Urinary bladder (tissue), 4 donors: Measurements from ENCODE around the gene ACTL7B. TPM values are rescaled to one million over a fixed set of nuclear protein-coding genes. Genes with fewer than 3 reads are reported as not detected.
"Not testable (repeated sequence)": the region's sequence is repeated elsewhere in the genome, so short reads cannot be mapped to it uniquely, and the experiment has no call there.

Experiments
- DNase-seq: peaks from one replicate; pipeline ENCODE4 v3.0.0-alpha.2; 2015; ENCODE audit errors: extremely low spot score
- H3K27ac ChIP-seq: one replicate; pipeline ENCODE4 v1.5.1; 2013; ENCODE audit warnings: low read depth, mild to moderate bottlenecking, moderate library complexity
- H3K36me3 ChIP-seq: one replicate; pipeline ENCODE4 v1.6.1; 2013; ENCODE audit warnings: mild to moderate bottlenecking, moderate library complexity; ENCODE audit not compliant: insufficient read depth
- H3K4me1 ChIP-seq: one replicate; pipeline ENCODE4 v1.6.1; 2013; ENCODE audit warnings: mild to moderate bottlenecking, moderate library complexity; ENCODE audit not compliant: insufficient read depth
- H3K4me3 ChIP-seq: one replicate; pipeline ENCODE4 v1.5.1; 2013; ENCODE audit warnings: low read depth, low read length
- WGBS: extraction: QIAGEN DNeasy Blood & Tissue Kit; methylation state at CpG from one replicate; pipeline ENCODE4 v1.1.7; 2013; 5-methylcytosine and 5-hydroxymethylcytosine counted together
- polyA plus RNA-seq: library from polyadenylated mRNA; stranded (reverse); fragments of 200-250 nt; gene quantifications from one replicate; pipeline ENCODE4 v1.2.3, GENCODE V29; 2013
- total RNA-seq: library from RNA; depleted of rRNA; stranded (reverse); fragments of >200 nt; gene quantifications from one replicate; pipeline ENCODE4 v1.2.3, GENCODE V29; 2014
- donor health status: healthy with polysubstance abuse.
- donor health status: healthy.

The ACTL7B gene
- total and polyA plus RNA-seq, 2 donors = not detected

- H3K4me1 ChIP-seq = no peaks in the 10 kb centered on the region
- no peak overlapping the region for H3K27ac ChIP-seq
- H3K36me3 ChIP-seq = no peaks in the 10 kb centered on the region
- H3K4me3 ChIP-seq = no peak overlapping the region
- 85% methylated on average over 3 of the region's 3 CpGs for WGBS
- DNase-seq = no peak
These were observed 8.1 kb upstream of the ACTL7B start for GRCh38 chr9:108863891-108864290.

GRCh38 chr9:108861997-108862396, 6.2 kb upstream of the ACTL7B start, which contains the start of gene ACTL7A:
ACTL7A (plus strand) TSS chr9:108862266; CDS start chr9:108862323, 57 bp downstream.
- WGBS = 98% methylated on average over 3 of the region's 3 CpGs
- no peak for DNase-seq
- no peak within 1 kb of the TSS for H3K27ac ChIP-seq
- no peaks in the 10 kb centered on the region for H3K4me1 ChIP-seq
- H3K36me3 ChIP-seq = no peaks in the 10 kb centered on the region
- no peak within 1 kb of the TSS for H3K4me3 ChIP-seq

GRCh38 chr9:108861464-108861863, 5.7 kb upstream of the ACTL7B start:
- WGBS = 75% methylated on average over 7 of the region's 7 CpGs
- no peak overlapping the region for H3K4me3 ChIP-seq
- H3K36me3 ChIP-seq = no peaks in the 10 kb centered on the region
- no peak overlapping the region for H3K27ac ChIP-seq
- H3K4me1 ChIP-seq = no peaks in the 10 kb centered on the region
- DNase-seq = no peak

- Histone ChIP-seq H3K4me3 (no peak overlapping the region), H3K27ac (no peak overlapping the region), H3K36me3 (no peaks in the 10 kb centered on the region), H3K4me1 (no peaks in the 10 kb centered on the region)
- no peak for DNase-seq
- 95% methylated on average over 2 of the region's 2 CpGs for WGBS
These were observed 5.0 kb upstream of the ACTL7B start for GRCh38 chr9:108860764-108861163.

DNA sequence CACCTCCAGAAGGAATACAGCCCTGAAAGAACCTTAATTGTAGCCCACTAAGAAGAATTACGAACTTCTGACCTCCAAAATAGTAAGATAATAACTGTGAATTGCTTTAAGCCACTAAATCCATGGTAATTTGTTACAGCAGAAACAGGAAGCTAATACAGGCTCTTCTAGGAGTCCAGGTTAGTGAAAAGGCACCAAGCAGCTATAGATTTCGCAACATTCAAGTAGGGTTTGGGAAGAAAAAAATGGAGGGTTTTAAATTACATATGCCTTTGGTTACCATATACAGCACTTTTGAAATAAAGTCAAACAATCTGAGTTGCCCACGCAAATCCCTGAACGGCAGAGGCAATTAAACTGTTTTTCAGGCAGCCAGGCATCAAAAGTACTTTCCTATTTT, 4.6 kb upstream of the ACTL7B start:
- Histone ChIP-seq H3K27ac (no peak overlapping the region), H3K4me1 (no peaks in the 10 kb centered on the region), H3K36me3 (no peaks in the 10 kb centered on the region), H3K4me3 (no peak overlapping the region)
- 86% methylated on average over 4 of the region's 4 CpGs for WGBS
- no peak for DNase-seq

- DNase-seq = no peak
- H3K27ac ChIP-seq = no peak overlapping the region
- no peaks in the 10 kb centered on the region for H3K36me3 ChIP-seq
- no peak overlapping the region for H3K4me3 ChIP-seq
- WGBS = 74% methylated on average over 3 of the region's 3 CpGs
- H3K4me1 ChIP-seq = no peaks in the 10 kb centered on the region
These were observed 3.8 kb upstream of the ACTL7B start for GRCh38 chr9:108859459-108860114.

DNA sequence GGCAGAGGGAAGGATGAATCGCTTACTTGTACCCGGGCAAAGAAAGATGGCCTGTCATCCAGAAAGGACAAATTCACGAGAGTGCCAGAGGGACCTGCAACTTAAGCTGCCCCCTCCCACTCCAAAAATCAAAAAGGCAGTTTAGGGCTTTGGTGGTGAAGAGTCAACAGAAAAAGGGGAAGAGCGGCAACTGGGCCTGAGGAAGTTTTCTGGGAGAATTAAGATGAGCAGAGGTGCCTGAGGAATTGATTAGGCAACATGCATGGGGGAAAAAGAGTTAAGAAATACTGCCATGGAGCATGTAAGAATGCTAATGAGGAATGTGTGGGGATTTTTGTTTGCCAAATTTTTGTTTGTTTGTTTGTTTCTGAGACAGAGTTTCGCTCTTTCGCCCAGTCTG, 1.8 kb upstream of the ACTL7B start:
- H3K27ac ChIP-seq = no peak overlapping the region
- no peak overlapping the region for H3K4me3 ChIP-seq
- 91% methylated on average over 6 of the region's 6 CpGs for WGBS
- DNase-seq = no peak
- H3K4me1 ChIP-seq = no peaks in the 10 kb centered on the region
- no peaks in the 10 kb centered on the region for H3K36me3 ChIP-seq

- DNase-seq = no peak
- Histone ChIP-seq H3K36me3 (no peaks in the 10 kb centered on the region), H3K27ac (no peak overlapping the region), H3K4me1 (no peaks in the 10 kb centered on the region), H3K4me3 (no peak overlapping the region)
- WGBS = 98% methylated on average over 25 of the region's 25 CpGs
These were observed 278 bp downstream of the ACTL7B start for GRCh38 chr9:108855529-108855886.

GRCh38 chr9:108854641-108855528, 901 bp downstream of the ACTL7B start:
- 85% methylated on average over 59 of the region's 59 CpGs for WGBS
- Histone ChIP-seq H3K4me3 (no peak overlapping the region), H3K4me1 (no peaks in the 10 kb centered on the region), H3K36me3 (no peaks in the 10 kb centered on the region), H3K27ac (no peak overlapping the region)
- DNase-seq = no peak

DNA sequence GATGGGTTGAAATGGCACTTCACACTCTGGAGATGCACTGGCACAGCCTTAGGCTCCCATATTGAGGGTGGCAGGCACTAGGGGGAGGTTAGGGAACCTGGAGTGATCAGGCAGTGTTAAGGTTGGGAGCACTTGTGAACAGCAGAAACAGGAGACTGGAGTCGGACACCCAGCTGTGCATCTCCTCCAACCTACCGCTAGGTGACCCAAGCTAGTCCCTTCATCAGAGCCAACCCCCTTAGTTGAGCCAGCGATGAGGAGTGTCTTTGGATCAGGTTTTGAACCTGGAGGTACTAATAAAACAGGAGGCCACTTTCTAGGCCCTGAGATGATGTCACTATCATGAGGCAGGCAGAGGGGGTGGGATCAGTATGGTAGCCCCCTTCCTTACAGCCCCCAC, 1.7 kb downstream of the ACTL7B start:
- H3K4me3 ChIP-seq = no peak overlapping the region
- H3K4me1 ChIP-seq = no peaks in the 10 kb centered on the region
- DNase-seq = no peak
- H3K36me3 ChIP-seq = no peaks in the 10 kb centered on the region
- H3K27ac ChIP-seq = no peak overlapping the region
- WGBS = 95% methylated on average over 3 of the region's 3 CpGs

DNA sequence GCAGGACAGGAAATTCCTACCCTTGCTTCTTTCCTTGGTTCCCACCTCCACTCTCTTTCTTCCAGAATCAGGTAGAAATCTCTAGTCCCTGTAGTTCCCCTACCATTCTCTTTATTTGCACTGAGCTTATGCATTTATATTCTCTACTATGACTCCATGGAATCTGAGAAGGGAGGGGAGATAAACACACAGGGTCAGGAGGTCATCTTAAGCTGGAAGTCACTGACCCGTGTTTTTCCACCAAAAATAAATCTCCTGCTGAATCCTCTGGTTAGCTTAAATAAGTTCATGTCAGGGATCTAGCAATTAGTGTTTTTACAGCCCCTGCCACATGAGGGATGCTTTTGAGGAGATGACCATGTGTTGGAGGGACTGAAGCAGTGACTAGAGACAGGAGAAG, 3.7 kb downstream of the ACTL7B start:
- Histone ChIP-seq H3K27ac (no peak overlapping the region), H3K36me3 (no peaks in the 10 kb centered on the region), H3K4me3 (no peak overlapping the region), H3K4me1 (no peaks in the 10 kb centered on the region)
- no peak for DNase-seq
- WGBS = 26% methylated on average over 1 of the region's 1 CpG

- Histone ChIP-seq H3K4me3 (no peak overlapping the region), H3K27ac (no peak overlapping the region), H3K36me3 (no peaks in the 10 kb centered on the region), H3K4me1 (no peaks in the 10 kb centered on the region)
- WGBS = 80% methylated on average over 3 of the region's 3 CpGs
- DNase-seq = no peak
These were observed 4.6 kb downstream of the ACTL7B start for GRCh38 chr9:108851138-108851537.

GRCh38 chr9:108850293-108850897, 5.4 kb downstream of the ACTL7B start:
- H3K36me3 ChIP-seq = no peaks in the 10 kb centered on the region
- H3K4me1 ChIP-seq = no peaks in the 10 kb centered on the region
- DNase-seq = no peak
- no peak overlapping the region for H3K4me3 ChIP-seq
- WGBS = over 99% methylated on average over 3 of the region's 3 CpGs
- H3K27ac ChIP-seq = no peak overlapping the region

DNA sequence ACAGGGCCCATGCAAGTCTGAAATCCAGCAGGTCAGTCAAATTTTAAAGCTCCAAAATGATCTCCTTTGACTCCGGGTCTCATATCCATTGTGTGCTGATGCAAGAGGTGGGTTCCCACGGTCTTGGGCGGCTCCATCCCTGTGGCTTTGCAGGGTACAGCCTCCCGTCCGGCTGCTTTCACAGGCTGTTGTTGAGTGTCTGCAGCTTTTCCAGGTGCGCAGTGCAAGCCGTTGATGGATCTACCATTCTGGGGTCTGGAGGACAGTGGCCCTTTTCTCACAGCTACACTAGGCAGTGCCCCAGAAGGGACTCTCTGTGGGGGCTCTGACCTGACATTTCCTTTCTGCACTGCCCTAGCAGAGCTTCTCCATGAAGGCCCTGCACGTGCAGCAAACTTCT, 7.5 kb downstream of the ACTL7B start:
- WGBS = 96% methylated on average over 8 of the region's 8 CpGs
- H3K27ac ChIP-seq = not testable (repeated sequence)

More for the DNA sequence above, 7.5 kb downstream of the ACTL7B start:
- not testable (repeated sequence) for H3K4me1 ChIP-seq, H3K36me3 ChIP-seq, DNase-seq, H3K4me3 ChIP-seq
